PC-9 (cell line): ENCODE data around the gene ANKLE1.

Experiments
- CTCF ChIP-seq: fragments of 200-600 bp; sonication (generic); conservative IDR thresholded peaks from 2 replicates; pipeline ENCODE4 v1.6.1; 2017; ENCODE audit warnings: mixed run types, antibody characterized with exemption, mild to moderate bottlenecking, moderate library complexity
- EZH2 ChIP-seq: fragments of 200-600 bp; sonication (generic); IDR thresholded peaks from 2 replicates; pipeline ENCODE4 v1.8.0; 2017; ENCODE audit warnings: antibody characterized with exemption, low read depth

- TF ChIP-seq CTCF (no peak), EZH2 (no peak)
Measured at GRCh38 chr19:17245535-17245984, 36.1 kb upstream of the ANKLE1 start, which contains the start of gene NR2F6.
